IPS-18a (cell line): Measurements from ENCODE around the gene RBM38.
A peak's percentile ranks its signal among the peaks of the same experiment; 100 is the strongest.

Experiments used
- H3K27ac ChIP-seq: one replicate; pipeline ENCODE4 v1.5.1; 2013; ENCODE audit warnings: low read length
- H3K27me3 ChIP-seq: one replicate; pipeline ENCODE4 v1.6.1; 2013; ENCODE audit warnings: mild to moderate bottlenecking, low read length; ENCODE audit not compliant: control insufficient read depth, insufficient read depth
- H3K36me3 ChIP-seq: one replicate; pipeline ENCODE4 v1.6.1; 2013; ENCODE audit warnings: low read depth, low read length; ENCODE audit not compliant: control insufficient read depth
- H3K4me1 ChIP-seq: one replicate; pipeline ENCODE4 v1.6.1; 2013; ENCODE audit warnings: low read depth, low read length; ENCODE audit not compliant: control insufficient read depth
- H3K4me3 ChIP-seq: one replicate; pipeline ENCODE4 v1.5.1; 2013; ENCODE audit warnings: low read length
- H3K9ac ChIP-seq: one replicate; pipeline ENCODE4 v1.6.1; 2013; ENCODE audit warnings: mild to moderate bottlenecking, low read length, moderate library complexity
- H3K9me3 ChIP-seq: one replicate; pipeline ENCODE4 v1.6.1; 2013; ENCODE audit warnings: low read depth, low read length; ENCODE audit not compliant: control insufficient read depth

RBM38 gene

DNA sequence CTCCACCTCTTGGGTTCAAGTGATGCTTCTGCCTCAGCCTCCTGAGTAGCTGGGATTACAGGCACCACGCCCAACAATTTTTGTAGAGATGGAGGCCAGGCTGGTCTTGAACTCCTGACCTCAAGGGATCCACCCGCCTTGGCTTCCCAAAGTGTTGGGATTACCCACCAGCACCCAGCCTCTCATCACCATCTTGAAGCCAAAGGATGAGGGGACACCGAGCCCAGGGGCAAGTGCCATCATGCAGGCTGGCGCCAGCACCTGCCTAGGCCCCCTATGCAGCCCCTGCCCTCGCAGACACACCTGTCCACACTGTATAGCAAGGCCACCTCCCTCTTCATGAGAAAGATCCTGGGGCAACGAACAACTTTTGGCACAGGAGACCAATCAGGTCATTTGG, 5.3 kb upstream of the RBM38 start:
- Histone ChIP-seq H3K9me3 (no peaks in the 10 kb centered on the region), H3K36me3 (no peaks in the 10 kb centered on the region), H3K4me1 (peaks cover 12% of the 10 kb centered on the region), H3K9ac (no peak overlapping the region), H3K4me3 (no peak overlapping the region), H3K27me3 (peaks cover 11% of the 10 kb centered on the region), H3K27ac (no peak overlapping the region)

- H3K36me3 ChIP-seq, result no peaks in the 10 kb centered on the region
- H3K9ac ChIP-seq, result no peak overlapping the region
- H3K27me3 ChIP-seq, result peaks cover 11% of the 10 kb centered on the region
- peaks cover 13% of the 10 kb centered on the region for H3K4me1 ChIP-seq
- no peaks in the 10 kb centered on the region for H3K9me3 ChIP-seq
- no peak overlapping the region for H3K27ac ChIP-seq
- no peak overlapping the region for H3K4me3 ChIP-seq
Measured at GRCh38 chr20:57386762-57387161, 4.4 kb upstream of the RBM38 start.

DNA sequence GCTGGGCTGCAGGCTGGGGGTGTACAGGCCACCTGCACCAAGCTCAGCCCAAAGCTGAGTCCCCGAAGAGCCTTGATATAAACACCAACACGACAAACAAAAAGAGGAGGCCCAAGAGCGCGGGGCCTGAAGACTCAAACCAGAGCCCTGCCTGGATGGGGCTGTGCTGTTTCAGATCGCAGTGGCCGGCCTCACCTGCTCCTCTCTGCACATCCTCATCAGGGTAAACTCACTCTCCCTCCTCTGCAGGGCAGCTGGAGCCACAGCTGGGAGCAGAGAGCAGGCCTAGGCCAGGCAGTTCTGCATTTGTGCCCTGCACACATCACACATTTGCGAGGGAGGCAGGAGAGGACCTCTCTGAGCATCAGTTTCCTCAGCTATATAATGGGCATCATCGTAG, 3.7 kb upstream of the RBM38 start:
- Histone ChIP-seq H3K9ac (no peak overlapping the region), H3K36me3 (no peaks in the 10 kb centered on the region), H3K4me3 (no peak overlapping the region), H3K9me3 (no peaks in the 10 kb centered on the region), H3K27me3 (peaks cover 11% of the 10 kb centered on the region), H3K27ac (no peak overlapping the region), H3K4me1 (peaks cover 13% of the 10 kb centered on the region)

GRCh38 chr20:57387945-57388371, 3.2 kb upstream of the RBM38 start:
- H3K9ac ChIP-seq, result no peak overlapping the region

GRCh38 chr20:57388953-57389694, 2.1 kb upstream of the RBM38 start:
- H3K27ac ChIP-seq, result no peak overlapping the region
- no peaks in the 10 kb centered on the region for H3K9me3 ChIP-seq
- H3K9ac ChIP-seq, result peak overlapping the region; percentile 78
- H3K27me3 ChIP-seq, result peaks cover 11% of the 10 kb centered on the region
- H3K36me3 ChIP-seq, result peaks cover 12% of the 10 kb centered on the region
- peak overlapping the region; percentile 58 for H3K4me3 ChIP-seq
- H3K4me1 ChIP-seq, result peaks cover 16% of the 10 kb centered on the region

More at GRCh38 chr20:57387945-57388371, 3.2 kb upstream of the RBM38 start:
- Histone ChIP-seq H3K27ac (no peak overlapping the region), H3K36me3 (peaks cover under 1% of the 10 kb centered on the region), H3K27me3 (peaks cover 11% of the 10 kb centered on the region), H3K9me3 (no peaks in the 10 kb centered on the region), H3K4me1 (peaks cover 13% of the 10 kb centered on the region), H3K4me3 (no peak overlapping the region)

GRCh38 chr20:57389695-57390603, 1.2 kb upstream of the RBM38 start:
- no peak overlapping the region for H3K27ac ChIP-seq
- peak overlapping the region; percentile 78 for H3K9ac ChIP-seq
- peaks cover 19% of the 10 kb centered on the region for H3K4me1 ChIP-seq
- peaks cover 11% of the 10 kb centered on the region for H3K27me3 ChIP-seq
- H3K9me3 ChIP-seq, result no peaks in the 10 kb centered on the region
- H3K36me3 ChIP-seq, result peaks cover 17% of the 10 kb centered on the region
- peak overlapping the region; percentile 58 for H3K4me3 ChIP-seq

- H3K9ac ChIP-seq, result peak overlapping the region; percentile 37
- H3K4me3 ChIP-seq, result peak overlapping the region; percentile 62
- peaks cover 21% of the 10 kb centered on the region for H3K36me3 ChIP-seq
- H3K27me3 ChIP-seq, result peaks cover 11% of the 10 kb centered on the region
- H3K4me1 ChIP-seq, result peaks cover 28% of the 10 kb centered on the region
- H3K27ac ChIP-seq, result no peak overlapping the region
- H3K9me3 ChIP-seq, result no peaks in the 10 kb centered on the region
Measured at GRCh38 chr20:57391439-57392301, 474 bp downstream of the RBM38 start.

- Histone ChIP-seq H3K9ac (peak overlapping the region; percentile 37), H3K27me3 (peaks cover 11% of the 10 kb centered on the region), H3K36me3 (peaks cover 31% of the 10 kb centered on the region)
Measured at GRCh38 chr20:57392512-57393271, 1.5 kb downstream of the RBM38 start.

GRCh38 chr20:57393321-57394120, 2.3 kb downstream of the RBM38 start:
- Histone ChIP-seq H3K9me3 (no peaks in the 10 kb centered on the region), H3K27ac (no peak overlapping the region), H3K4me3 (peak overlapping the region; percentile 62), H3K4me1 (peaks cover 28% of the 10 kb centered on the region), H3K9ac (no peak overlapping the region), H3K36me3 (peaks cover 33% of the 10 kb centered on the region), H3K27me3 (peaks cover 11% of the 10 kb centered on the region)

More at GRCh38 chr20:57392512-57393271, 1.5 kb downstream of the RBM38 start:
- Histone ChIP-seq H3K4me3 (peak overlapping the region; percentile 62), H3K4me1 (peaks cover 28% of the 10 kb centered on the region), H3K27ac (no peak overlapping the region), H3K9me3 (no peaks in the 10 kb centered on the region)
